NK-92 (cell line): ENCODE measurements around the gene KBTBD4.
"Not testable (repeated sequence)": the region's sequence is repeated elsewhere in the genome, so short reads cannot be mapped to it uniquely, and the experiment has no call there.

ENCODE experiments used
- DNase-seq: peaks from one replicate; lab custom pipeline; 2025; ENCODE audit not compliant: unreplicated experiment; lab: John Stamatoyannopoulos, UW

KBTBD4 gene

DNA sequence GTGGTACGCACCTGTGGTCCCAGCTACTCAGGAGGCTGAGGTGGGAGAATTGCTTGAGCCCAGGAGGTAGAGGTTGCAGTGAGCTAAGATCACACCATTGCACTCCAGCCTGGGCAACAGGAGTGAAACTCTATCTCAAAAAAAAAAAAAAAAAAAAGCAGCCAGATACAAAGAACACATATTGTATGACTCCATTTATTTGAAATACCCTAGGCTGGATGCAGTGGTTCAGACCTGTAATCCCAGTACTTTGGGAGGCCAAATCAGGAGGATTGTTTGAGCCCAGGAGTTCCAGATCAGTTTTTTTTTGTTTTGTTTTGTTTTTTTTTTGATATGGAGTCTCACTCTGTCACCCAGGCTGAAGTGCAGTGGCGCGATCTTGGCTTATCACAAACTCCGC lies 16.4 kb downstream of the KBTBD4 start:
- DNase-seq = not testable (repeated sequence)

- DNase-seq = no peak
These were observed 18.3 kb downstream of the KBTBD4 start for GRCh38 chr11:47560426-47560825.

DNA sequence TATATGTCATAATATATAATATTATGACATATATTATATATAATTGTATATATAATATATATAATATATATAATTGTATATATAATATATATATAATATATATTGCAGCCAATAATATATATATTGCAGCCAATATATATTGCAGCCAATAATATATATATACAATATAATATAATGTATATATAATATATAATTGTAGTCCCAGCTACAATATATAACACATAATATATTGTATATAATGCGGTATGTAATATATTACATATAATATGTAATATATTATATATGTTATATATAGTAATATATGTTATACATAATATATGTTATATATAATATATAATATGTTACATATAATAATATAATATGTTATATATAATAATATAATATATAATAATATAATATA lies 20.1 kb downstream of the KBTBD4 start:
- DNase-seq = no peak

- not testable (repeated sequence) for DNase-seq
These were observed 21.8 kb downstream of the KBTBD4 start for GRCh38 chr11:47557004-47557403.

DNA sequence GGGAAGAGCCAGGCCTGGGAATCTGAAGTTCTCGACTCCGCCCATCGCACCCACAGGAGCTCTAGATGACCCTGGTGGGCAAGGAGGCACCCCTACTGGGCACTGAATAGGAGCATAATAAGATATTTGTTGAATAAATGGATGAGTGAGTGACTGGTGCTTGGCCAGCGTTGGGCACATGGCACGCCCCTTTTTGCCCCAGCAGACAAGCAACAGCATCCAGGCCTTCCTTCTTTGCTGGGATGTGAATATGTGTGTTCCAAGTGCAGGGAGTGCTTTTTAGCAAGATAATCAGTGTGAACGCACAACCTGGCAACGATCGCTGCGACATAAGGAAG lies 25.4 kb downstream of the KBTBD4 start:
- DNase-seq = no peak

DNA sequence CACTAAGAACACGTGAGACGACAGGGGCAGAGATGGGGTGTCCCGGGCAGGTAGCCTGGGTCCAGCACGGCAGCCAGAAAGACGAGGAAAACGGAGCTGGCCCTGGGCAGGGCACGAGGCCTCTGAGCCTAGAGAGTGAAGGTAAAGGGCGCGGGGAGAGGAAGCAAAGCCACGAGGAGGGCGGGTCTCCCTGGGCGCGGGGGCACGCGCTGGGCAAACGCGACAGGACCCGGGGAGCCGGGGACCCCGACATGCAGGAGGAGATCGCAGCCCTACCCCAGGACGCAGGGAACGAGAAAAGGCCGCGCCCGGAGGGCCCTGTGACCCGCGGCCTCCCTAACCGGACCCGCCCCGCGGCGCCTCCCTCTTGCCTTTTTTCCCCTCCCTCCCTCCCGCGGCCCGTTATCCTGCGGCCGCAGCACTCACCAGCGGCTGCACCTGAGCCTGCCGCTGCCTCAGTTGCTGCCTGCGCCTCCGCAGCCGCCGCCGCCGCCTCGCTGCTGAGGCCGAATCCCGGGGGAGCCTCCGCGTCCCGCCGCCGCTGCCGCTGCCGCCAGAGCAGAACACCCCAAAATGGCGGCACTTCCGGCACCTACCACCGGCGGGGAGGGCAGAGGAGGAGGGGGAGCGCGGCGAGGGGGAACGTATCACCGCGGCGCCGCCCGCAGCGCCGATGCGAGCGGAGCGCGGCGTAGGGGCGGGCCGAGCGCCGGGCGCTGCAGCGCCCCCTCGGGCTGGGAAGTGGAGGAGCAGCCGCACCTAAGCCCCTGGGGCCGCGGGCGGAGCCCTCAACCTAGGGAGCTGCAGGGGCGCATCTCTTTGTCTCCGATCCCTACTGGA lies 26.0 kb downstream of the KBTBD4 start, which contains the start of gene CELF1:
Gene CELF1, minus strand, starts transcription at position 567 of the 840 bp plus-strand sequence. CDS start 53,609 bp downstream, outside the sequence.
- peak; percentile 28 for DNase-seq

DNA sequence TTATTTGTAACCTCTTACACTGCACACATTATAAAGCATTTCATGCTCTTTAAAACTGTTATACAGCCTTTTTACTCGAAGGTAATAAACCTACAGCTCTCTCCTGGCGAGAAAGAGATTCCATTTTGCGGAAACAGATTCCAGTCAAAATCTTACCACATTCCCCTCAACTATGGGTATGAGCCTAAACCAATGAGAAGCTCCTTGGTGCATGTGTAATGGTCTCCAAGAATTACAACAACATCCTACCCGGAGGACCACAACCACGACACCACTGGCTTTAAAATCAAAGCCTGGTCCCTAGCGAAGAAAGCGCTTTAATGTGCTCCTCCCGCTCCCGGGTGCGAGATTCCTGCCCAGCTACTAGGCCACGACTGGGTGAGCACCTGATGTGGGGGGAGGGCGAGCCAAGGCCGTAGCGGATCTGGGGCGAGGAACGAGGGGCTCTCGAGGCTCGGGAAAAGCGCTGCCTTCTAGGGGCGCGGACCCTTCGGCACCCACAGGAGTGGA lies 26.7 kb downstream of the KBTBD4 start:
- DNase-seq = no peak

GRCh38 chr11:47551086-47551485 lies 27.7 kb downstream of the KBTBD4 start:
- DNase-seq = no peak

- no peak for DNase-seq
These were observed 28.3 kb downstream of the KBTBD4 start for GRCh38 chr11:47550288-47551047.

- not testable (repeated sequence) for DNase-seq
These were observed 32.5 kb downstream of the KBTBD4 start for GRCh38 chr11:47546274-47546673.

- no peak for DNase-seq
These were observed 33.5 kb downstream of the KBTBD4 start for GRCh38 chr11:47545298-47545697.

DNA sequence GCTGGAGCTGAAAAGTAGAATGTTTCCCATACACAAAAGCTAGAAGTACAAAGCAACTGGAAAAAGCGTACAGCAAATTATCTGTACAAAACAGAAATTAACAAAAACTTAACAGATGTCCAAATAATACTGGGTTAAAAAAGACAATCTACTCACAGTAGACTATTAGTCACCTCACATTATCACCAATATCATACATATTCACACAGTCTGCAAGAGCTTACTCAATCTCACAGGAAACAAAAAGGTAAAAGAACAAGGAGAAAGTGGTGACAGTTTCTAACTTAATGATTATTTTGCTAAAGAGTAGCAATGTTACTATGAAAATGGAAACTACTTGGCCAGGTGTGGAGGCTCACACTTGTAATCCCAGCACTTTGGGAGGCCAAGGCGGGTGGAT lies 37.7 kb downstream of the KBTBD4 start:
- no peak for DNase-seq

- DNase-seq = no peak
These were observed 39.1 kb downstream of the KBTBD4 start for GRCh38 chr11:47539681-47540039.

DNA sequence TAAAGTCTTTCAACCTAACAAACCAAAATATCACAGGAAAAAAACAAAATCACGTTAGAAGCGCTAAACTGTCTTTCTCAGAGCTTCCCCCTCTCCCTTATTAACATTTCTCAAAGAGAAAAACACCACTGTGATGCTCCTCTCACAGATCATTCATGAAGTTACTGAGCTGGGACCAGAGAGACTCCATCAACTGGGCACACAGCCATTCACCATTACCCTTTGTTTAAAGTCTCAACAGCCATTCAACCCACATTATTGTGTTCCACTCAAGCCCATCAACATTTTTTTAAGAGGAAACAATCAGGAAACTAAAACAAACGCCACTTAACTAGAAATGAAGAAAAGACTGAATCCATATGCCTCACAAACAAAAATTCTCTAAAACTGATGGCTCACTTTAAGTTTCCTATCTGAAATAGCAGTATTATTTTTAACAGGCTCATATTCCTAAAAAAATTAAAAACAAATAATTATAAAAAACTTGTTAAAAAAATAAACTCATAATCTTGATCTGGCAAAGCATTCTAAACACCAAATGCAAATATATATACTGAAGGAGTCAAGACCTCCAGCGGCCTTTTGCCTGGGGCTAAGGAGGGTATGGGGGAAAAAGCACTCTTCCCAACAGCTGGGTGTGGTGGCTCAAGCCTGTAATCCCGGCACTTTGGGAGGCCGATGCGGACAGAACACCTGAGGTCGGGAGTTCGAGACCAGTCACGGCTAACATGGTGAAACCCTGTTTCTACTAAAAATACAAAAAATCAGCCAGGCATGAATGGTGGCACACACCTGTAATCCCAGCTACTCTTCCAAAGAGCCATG lies 39.8 kb downstream of the KBTBD4 start:
- no peak for DNase-seq

- no peak for DNase-seq
These were observed 41.9 kb downstream of the KBTBD4 start for GRCh38 chr11:47536915-47537314.

- DNase-seq = no peak
These were observed 44.0 kb downstream of the KBTBD4 start for GRCh38 chr11:47534704-47535251.

- no peak for DNase-seq
These were observed 45.0 kb downstream of the KBTBD4 start for GRCh38 chr11:47533690-47534151.

GRCh38 chr11:47532597-47533213 lies 46.1 kb downstream of the KBTBD4 start:
- DNase-seq = no peak

- DNase-seq = no peak
These were observed 47.1 kb downstream of the KBTBD4 start for GRCh38 chr11:47531666-47532065.

DNA sequence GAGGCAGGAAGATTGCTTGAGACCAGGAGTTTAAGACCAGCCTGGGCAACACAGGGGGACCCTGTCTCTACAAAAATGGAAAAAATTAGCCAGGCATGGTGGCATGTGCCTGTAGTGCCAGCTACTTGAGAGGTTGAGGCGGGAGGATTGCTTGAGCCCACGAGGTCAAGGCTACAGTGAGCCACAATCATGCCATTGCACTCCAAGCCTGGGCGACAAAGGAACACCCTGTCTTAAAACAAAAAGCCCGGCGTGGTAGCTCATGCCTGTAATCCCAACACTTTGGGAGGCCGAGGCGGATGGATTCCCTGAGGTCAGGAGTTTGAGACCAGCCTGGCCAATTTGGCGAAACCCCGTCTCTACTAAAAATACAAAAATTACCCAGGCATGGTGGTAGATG lies 48.0 kb downstream of the KBTBD4 start:
- not testable (repeated sequence) for DNase-seq
